Nephron progenitor cell (in vitro differentiated cells): ENCODE results near the gene HNRNPL.
A peak's percentile ranks its signal among the peaks of the same experiment; 100 is the strongest.

Experiments used
- DNase-seq: peaks from one replicate; pipeline ENCODE4 v3.0.0; 2021
- H3K27ac Mint-ChIP-seq: 2 replicates; pipeline ENCODE4 v1.8.0; 2021; ENCODE audit warnings: mild to moderate bottlenecking, moderate library complexity, mixed read lengths
- H3K27me3 Mint-ChIP-seq: 2 replicates; pipeline ENCODE4 v1.8.0; 2021; ENCODE audit warnings: mild to moderate bottlenecking, low read depth, mixed read lengths; ENCODE audit not compliant: poor library complexity
- H3K36me3 Mint-ChIP-seq: 2 replicates; pipeline ENCODE4 v1.8.0; 2021; ENCODE audit warnings: low read depth, mixed read lengths
- H3K4me1 Mint-ChIP-seq: 2 replicates; pipeline ENCODE4 v1.8.0; 2021; ENCODE audit warnings: mixed read lengths
- H3K4me3 Mint-ChIP-seq: 2 replicates; pipeline ENCODE4 v1.8.0; 2021; ENCODE audit warnings: mild to moderate bottlenecking, moderate library complexity, mixed read lengths
- H3K9me3 Mint-ChIP-seq: 2 replicates; pipeline ENCODE4 v1.8.0; 2021; ENCODE audit warnings: mild to moderate bottlenecking, moderate library complexity, mixed read lengths
- CTCF ChIP-seq: fragments of 200-600 bp; sonication (generic); IDR thresholded peaks from 2 replicates; pipeline ENCODE4 v1.5.0; 2021; ENCODE audit warnings: antibody characterized with exemption

Gene HNRNPL

DNA sequence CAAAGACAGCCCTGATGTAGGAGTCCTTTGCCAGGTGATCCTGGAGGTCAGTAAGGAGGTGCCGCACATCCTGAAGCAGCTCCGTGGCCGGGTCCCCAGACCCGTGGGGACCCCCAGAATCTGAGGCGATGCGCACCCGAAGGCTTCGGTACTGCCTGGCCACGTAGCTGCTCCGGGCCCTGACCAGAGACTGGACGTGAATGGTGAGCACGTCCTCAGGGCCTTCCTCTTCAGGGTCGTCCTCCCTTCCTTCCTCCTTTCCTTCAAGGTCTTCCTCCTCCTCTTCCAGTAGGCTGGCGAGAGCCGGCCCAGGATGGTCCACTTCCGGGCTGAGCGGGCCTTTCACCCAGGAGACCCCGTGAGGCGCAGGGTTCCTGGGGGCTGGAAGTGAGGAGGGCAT lies 20.8 kb upstream of the HNRNPL start:
- TF ChIP-seq CTCF, result no peak

DNA sequence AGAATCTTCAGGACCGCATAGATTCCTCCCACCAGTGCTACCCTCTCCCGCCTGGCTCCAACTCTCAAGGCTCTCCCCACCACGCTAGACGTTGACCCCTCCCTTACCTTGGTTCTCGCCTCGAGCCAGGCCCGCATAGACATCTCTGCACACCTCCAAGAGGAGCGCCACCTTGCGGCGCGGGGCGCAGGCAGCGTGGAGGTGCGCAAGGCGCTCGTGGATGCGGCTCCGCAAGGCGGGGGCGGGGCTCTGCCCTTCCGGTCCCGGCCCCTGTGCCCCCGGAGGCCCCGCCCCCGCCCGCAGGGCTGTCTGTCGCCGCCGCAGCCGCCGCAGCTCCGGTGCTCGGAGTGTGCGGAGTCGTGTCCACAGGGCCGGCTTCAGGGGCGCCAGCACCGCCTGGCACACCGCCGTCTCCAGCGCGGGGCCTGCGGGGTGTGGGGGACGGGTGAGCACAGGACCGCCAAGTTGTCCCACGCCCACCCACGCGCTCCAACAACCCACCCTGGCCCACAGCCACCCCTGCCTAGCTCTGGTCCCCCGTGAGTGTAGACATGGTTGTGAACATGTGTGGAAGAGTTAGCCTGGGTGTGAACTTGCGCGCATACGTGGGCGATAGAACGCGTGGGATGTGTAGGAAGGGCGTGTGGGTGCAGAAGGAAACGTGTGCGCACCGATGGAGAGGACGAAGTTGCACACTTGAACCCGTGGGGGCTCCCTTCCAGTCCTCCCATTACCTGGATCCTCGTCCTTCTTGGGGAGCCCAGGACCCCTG lies 20.2 kb upstream of the HNRNPL start:
- DNase-seq, result peak; percentile 81
- peaks cover 17% of the 10 kb centered on the region for H3K27me3 Mint-ChIP-seq
- H3K4me1 Mint-ChIP-seq, result peaks cover 34% of the 10 kb centered on the region
- H3K9me3 Mint-ChIP-seq, result peaks cover 4% of the 10 kb centered on the region
- peak overlapping the region; percentile 74 for H3K4me3 Mint-ChIP-seq
- TF ChIP-seq CTCF, result peak; percentile 57
- no peak overlapping the region for H3K27ac Mint-ChIP-seq
- H3K36me3 Mint-ChIP-seq, result no peaks in the 10 kb centered on the region

More for the DNA sequence above, 20.8 kb upstream of the HNRNPL start:
- DNase-seq, result no peak
- Mint-ChIP-seq H3K4me3 (no peak overlapping the region), H3K4me1 (peaks cover 31% of the 10 kb centered on the region), H3K27ac (no peak overlapping the region), H3K36me3 (no peaks in the 10 kb centered on the region), H3K9me3 (no peaks in the 10 kb centered on the region), H3K27me3 (peaks cover 17% of the 10 kb centered on the region)

DNA sequence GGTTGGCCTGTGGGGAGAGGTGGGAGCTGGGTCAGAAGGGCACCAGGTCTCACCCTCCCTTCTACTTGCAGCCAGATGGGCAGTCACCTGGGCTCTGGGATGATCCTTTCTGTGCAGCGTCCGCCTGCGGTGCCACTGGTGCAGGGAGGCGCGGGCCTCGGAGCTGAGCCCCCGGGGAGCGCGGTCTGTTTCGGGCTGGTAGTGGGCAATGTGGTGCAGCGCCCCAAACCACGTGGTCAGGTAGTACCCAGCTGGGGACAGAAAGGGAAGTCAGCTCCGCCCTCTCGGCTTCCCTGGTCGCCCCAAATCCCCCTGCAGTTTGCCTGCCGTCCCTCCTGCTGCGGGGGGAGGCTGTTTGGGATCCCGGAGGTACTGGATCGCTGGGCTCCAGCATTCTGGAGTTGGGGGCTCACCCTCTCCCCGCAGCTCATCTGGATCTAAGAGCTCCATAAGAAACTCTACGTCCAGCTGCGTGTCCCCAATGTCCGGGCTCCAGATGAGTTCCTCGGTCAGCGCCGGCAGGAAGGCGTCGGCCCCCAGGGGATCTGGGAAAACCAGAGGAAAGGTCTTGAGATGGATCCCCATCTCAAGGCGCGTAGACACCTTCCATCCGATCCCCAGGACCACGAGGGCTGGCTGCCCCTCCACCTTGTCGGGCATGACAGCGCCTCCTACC lies 19.5 kb upstream of the HNRNPL start:
- peak overlapping the region; percentile 74 for H3K4me3 Mint-ChIP-seq
- no peak for DNase-seq

DNA sequence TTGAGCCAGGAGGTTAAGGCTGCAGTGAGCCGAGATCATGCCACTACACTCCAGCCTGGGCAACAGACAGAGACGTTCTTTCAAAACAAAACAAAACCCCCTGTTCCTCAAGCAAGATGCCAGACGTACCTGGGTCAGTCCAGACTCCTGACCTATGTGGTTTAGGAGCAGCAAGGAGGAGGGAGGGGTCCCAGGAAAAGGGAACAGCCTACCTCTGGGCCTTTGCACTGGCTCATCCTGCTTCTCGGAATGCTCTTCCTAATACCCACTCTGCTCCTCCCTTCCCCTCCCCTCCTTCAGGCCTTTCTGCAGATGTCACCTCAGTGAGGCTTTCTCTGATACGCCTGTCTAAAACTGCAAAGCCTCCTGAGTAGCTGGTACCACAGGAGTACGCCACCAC lies 18.8 kb upstream of the HNRNPL start:
- TF ChIP-seq CTCF, result no peak
- DNase-seq, result no peak
- Mint-ChIP-seq H3K27ac (no peak overlapping the region), H3K36me3 (no peaks in the 10 kb centered on the region), H3K9me3 (peaks cover 5% of the 10 kb centered on the region), H3K4me1 (peaks cover 35% of the 10 kb centered on the region), H3K4me3 (no peak overlapping the region), H3K27me3 (peaks cover 17% of the 10 kb centered on the region)

More for the DNA sequence above, 19.5 kb upstream of the HNRNPL start:
- H3K9me3 Mint-ChIP-seq, result peaks cover 5% of the 10 kb centered on the region
- no peaks in the 10 kb centered on the region for H3K36me3 Mint-ChIP-seq
- H3K27me3 Mint-ChIP-seq, result peaks cover 17% of the 10 kb centered on the region
- H3K27ac Mint-ChIP-seq, result no peak overlapping the region
- TF ChIP-seq CTCF, result no peak
- H3K4me1 Mint-ChIP-seq, result peaks cover 35% of the 10 kb centered on the region

GRCh38 chr19:38867171-38867780 lies 17.5 kb upstream of the HNRNPL start:
- H3K9me3 Mint-ChIP-seq, result peaks cover 5% of the 10 kb centered on the region
- TF ChIP-seq CTCF, result no peak
- H3K4me3 Mint-ChIP-seq, result no peak overlapping the region
- DNase-seq, result no peak
- no peak overlapping the region for H3K27ac Mint-ChIP-seq
- H3K4me1 Mint-ChIP-seq, result peaks cover 40% of the 10 kb centered on the region
- no peaks in the 10 kb centered on the region for H3K36me3 Mint-ChIP-seq
- H3K27me3 Mint-ChIP-seq, result peaks cover 17% of the 10 kb centered on the region
